GM13976 (cell line): Measurements from ENCODE around the gene HTR1D.
"Not testable (repeated sequence)": the region's sequence is repeated elsewhere in the genome, so short reads cannot be mapped to it uniquely, and the experiment has no call there.

ENCODE experiments used
- DNase-seq: peaks from one replicate; pipeline ENCODE4 v3.0.0; 2012; ENCODE audit warnings: low spot score
- CTCF ChIP-seq: IDR thresholded peaks from 2 replicates; pipeline ENCODE4 v1.5.1; 2012; ENCODE audit warnings: borderline replicate concordance, mild to moderate bottlenecking; ENCODE audit not compliant: insufficient read depth; ENCODE audit errors: extremely low read depth, missing control alignments, control extremely low read depth
- in situ Hi-C: fragments of 300-500 bp; cut with MboI; formaldehyde crosslinking; loops from one replicate; pipeline ENCODE4 v1.12.0; 2022; ENCODE audit warnings: low sequenced_read_pairs, mixed read lengths, inconsistent platforms; ENCODE audit not compliant: unreplicated experiment

Gene HTR1D

GRCh38 chr1:23237508-23237907 lies 20.2 kb upstream of the HTR1D start:
- no peak for TF ChIP-seq CTCF
- DNase-seq = no peak
- in situ Hi-C loops = no loop called here

GRCh38 chr1:23227806-23228205 lies 10.5 kb upstream of the HTR1D start:
- in situ Hi-C loops = no loop called here
- no peak for DNase-seq

GRCh38 chr1:23224739-23225648 lies 7.7 kb upstream of the HTR1D start:
- in situ Hi-C loops = no loop called here
- TF ChIP-seq CTCF = no peak
- DNase-seq = no peak

More at GRCh38 chr1:23227806-23228205, 10.5 kb upstream of the HTR1D start:
- TF ChIP-seq CTCF = no peak

GRCh38 chr1:23223963-23224362 lies 6.7 kb upstream of the HTR1D start:
- DNase-seq, in situ Hi-C loops: not testable (repeated sequence)

- in situ Hi-C loops, DNase-seq: not testable (repeated sequence)
Observed at GRCh38 chr1:23223490-23223951, 6.2 kb upstream of the HTR1D start.

- in situ Hi-C loops = no loop called here
- no peak for TF ChIP-seq CTCF
- no peak for DNase-seq
Observed at GRCh38 chr1:23222742-23223141, 5.4 kb upstream of the HTR1D start.

GRCh38 chr1:23222331-23222730 lies 5.0 kb upstream of the HTR1D start:
- in situ Hi-C loops = no loop called here
- DNase-seq = no peak
- no peak for TF ChIP-seq CTCF
